Measurements from ENCODE around the gene LILRA5. TPM values are rescaled to one million over a fixed set of nuclear protein-coding genes. Genes with fewer than 3 reads are reported as not detected.

Gene LILRA5
- total RNA-seq, 1 donor from 2014 or later, result 2.9 TPM

GRCh38 chr19:54345938-54346386 is 33.0 kb upstream of the LILRA5 start:
- Histone ChIP-seq H3K4me1 (no peaks in the 10 kb centered on the region), H3K36me3 (no peaks in the 10 kb centered on the region), H3K4me3 (no peak overlapping the region), H3K9me3 (no peaks in the 10 kb centered on the region), H3K27me3 (no peaks in the 10 kb centered on the region), H3K27ac (no peak overlapping the region)
- no peak for TF ChIP-seq POLR2A (IDR thresholded peaks at IDR 0.05)
- no peak for TF ChIP-seq CTCF (IDR thresholded peaks at IDR 0.05)
- TF ChIP-seq POLR2AphosphoS5 (IDR thresholded peaks at IDR 0.05; ENCODE audit: insufficient read depth in 1 of 2, low read depth in 1 of 2), result no peak
- no peak for DNase-seq (ENCODE audit: extremely low spot score in 2 of 2)
- intact Hi-C loops (cut with DNase I), result no loop called here

GRCh38 chr19:54343868-54344267 is 30.9 kb upstream of the LILRA5 start:
- no peaks in the 10 kb centered on the region for H3K27me3 ChIP-seq
- no peak for DNase-seq (ENCODE audit: extremely low spot score in 2 of 2)
- H3K4me1 ChIP-seq, result no peaks in the 10 kb centered on the region
- no peak overlapping the region for H3K27ac ChIP-seq
- intact Hi-C loops (cut with DNase I), result no loop called here
- H3K36me3 ChIP-seq, result no peaks in the 10 kb centered on the region
- no peaks in the 10 kb centered on the region for H3K9me3 ChIP-seq
- no peak overlapping the region for H3K4me3 ChIP-seq
- no peak for TF ChIP-seq POLR2A (IDR thresholded peaks at IDR 0.05)
- no peak for TF ChIP-seq POLR2AphosphoS5 (IDR thresholded peaks at IDR 0.05; ENCODE audit: insufficient read depth in 1 of 2, low read depth in 1 of 2)
- TF ChIP-seq CTCF (IDR thresholded peaks at IDR 0.05), result no peak

- H3K4me1 ChIP-seq, result no peaks in the 10 kb centered on the region
- no peaks in the 10 kb centered on the region for H3K36me3 ChIP-seq
- intact Hi-C loops (cut with DNase I), result no loop called here
- no peak for TF ChIP-seq CTCF (IDR thresholded peaks at IDR 0.05)
- TF ChIP-seq POLR2AphosphoS5 (IDR thresholded peaks at IDR 0.05; ENCODE audit: insufficient read depth in 1 of 2, low read depth in 1 of 2), result no peak
- TF ChIP-seq POLR2A (IDR thresholded peaks at IDR 0.05), result no peak
- no peak for DNase-seq (ENCODE audit: extremely low spot score in 2 of 2)
- no peaks in the 10 kb centered on the region for H3K27me3 ChIP-seq
- H3K9me3 ChIP-seq, result no peaks in the 10 kb centered on the region
- no peak overlapping the region for H3K27ac ChIP-seq
- H3K4me3 ChIP-seq, result no peak overlapping the region
These were observed 28.3 kb upstream of the LILRA5 start for GRCh38 chr19:54341295-54341694.

GRCh38 chr19:54339646-54340358 is 26.8 kb upstream of the LILRA5 start:
- intact Hi-C loops (cut with DNase I), result no loop called here
- no peaks in the 10 kb centered on the region for H3K9me3 ChIP-seq
- TF ChIP-seq POLR2A (IDR thresholded peaks at IDR 0.05), result no peak
- TF ChIP-seq POLR2AphosphoS5 (IDR thresholded peaks at IDR 0.05; ENCODE audit: insufficient read depth in 1 of 2, low read depth in 1 of 2), result no peak
- no peak for TF ChIP-seq CTCF (IDR thresholded peaks at IDR 0.05)

DNA sequence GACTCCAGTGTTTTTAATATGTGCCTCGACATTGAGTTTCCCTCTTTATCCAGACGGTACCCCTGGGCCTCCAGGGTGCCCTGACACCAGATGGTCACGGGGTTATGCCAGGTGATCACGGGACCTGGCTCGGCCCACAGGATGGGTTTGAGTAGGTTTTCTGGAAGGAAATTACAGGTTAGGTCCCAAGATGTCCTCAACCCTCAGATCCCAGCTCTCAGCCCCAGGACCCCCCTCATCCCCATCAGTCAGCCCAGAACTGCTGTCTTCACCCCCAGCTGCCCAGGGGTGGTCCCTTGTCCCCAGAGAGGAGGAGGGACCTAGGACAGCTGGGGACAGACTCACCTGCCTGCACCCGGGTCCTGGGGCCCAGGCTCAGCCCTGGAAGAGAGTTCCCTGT is 25.6 kb upstream of the LILRA5 start:
- DNase-seq (ENCODE audit: extremely low spot score in 2 of 2), result peak in 1 of 2 donors; percentile 74
- intact Hi-C loops (cut with DNase I), result no loop called here

More at GRCh38 chr19:54339646-54340358, 26.8 kb upstream of the LILRA5 start:
- no peak for DNase-seq (ENCODE audit: extremely low spot score in 2 of 2)
- Histone ChIP-seq H3K4me3 (no peak overlapping the region), H3K4me1 (no peaks in the 10 kb centered on the region), H3K27ac (no peak overlapping the region), H3K36me3 (no peaks in the 10 kb centered on the region), H3K27me3 (no peaks in the 10 kb centered on the region)

More for the DNA sequence above, 25.6 kb upstream of the LILRA5 start:
- H3K4me3 ChIP-seq, result no peak overlapping the region
- H3K27ac ChIP-seq, result no peak overlapping the region
- no peaks in the 10 kb centered on the region for H3K4me1 ChIP-seq
- no peak for TF ChIP-seq POLR2AphosphoS5 (IDR thresholded peaks at IDR 0.05; ENCODE audit: insufficient read depth in 1 of 2, low read depth in 1 of 2)
- H3K36me3 ChIP-seq, result no peaks in the 10 kb centered on the region
- no peaks in the 10 kb centered on the region for H3K9me3 ChIP-seq
- no peaks in the 10 kb centered on the region for H3K27me3 ChIP-seq

Data from vagina (tissue), 2 donors.